Fibroblast of villous mesenchyme (primary cell): ENCODE results near the gene KIAA1217. TPM values are rescaled to one million over a fixed set of nuclear protein-coding genes. Genes with fewer than 3 reads are reported as not detected.
"Not testable (repeated sequence)": the region's sequence is repeated elsewhere in the genome, so short reads cannot be mapped to it uniquely, and the experiment has no call there.

ENCODE experiments used
- DNase-seq: peaks from one replicate; pipeline ENCODE4 v3.0.0-alpha.2; 2010; ENCODE audit warnings: low read depth
- H3K4me3 ChIP-seq: 2 replicates; pipeline ENCODE4 v1.5.1; 2011; ENCODE audit warnings: low read depth, mild to moderate bottlenecking, low read length
- CTCF ChIP-seq: IDR thresholded peaks from 2 replicates; pipeline ENCODE4 v1.5.1; 2012; ENCODE audit warnings: low read depth, mild to moderate bottlenecking, low read length; ENCODE audit not compliant: insufficient read depth
- total RNA-seq: library from RNA; depleted of rRNA; stranded (reverse); fragments of >200 nt; gene quantifications from 2 replicates; pipeline ENCODE4 v1.2.3, GENCODE V29; 2012

Gene KIAA1217
- total RNA-seq, 1 donor = 0.86 TPM

GRCh38 chr10:24469993-24470392 is 261.1 kb downstream of the KIAA1217 start:
- H3K4me3 ChIP-seq = no peak overlapping the region
- no peak for DNase-seq
- no peak for TF ChIP-seq CTCF

- no peak for DNase-seq
- TF ChIP-seq CTCF = no peak
- H3K4me3 ChIP-seq = no peak overlapping the region
Observed at GRCh38 chr10:24475598-24475997, 266.7 kb downstream of the KIAA1217 start.

GRCh38 chr10:24476913-24477701 is 268.2 kb downstream of the KIAA1217 start:
- H3K4me3 ChIP-seq = no peak overlapping the region
- TF ChIP-seq CTCF = no peak
- DNase-seq = no peak

- no peak for TF ChIP-seq CTCF
- no peak for DNase-seq
- H3K4me3 ChIP-seq = no peak overlapping the region
Observed at GRCh38 chr10:24477915-24478314, 269.0 kb downstream of the KIAA1217 start.

GRCh38 chr10:24479806-24480205 is 270.9 kb downstream of the KIAA1217 start:
- H3K4me3 ChIP-seq = no peak overlapping the region
- no peak for DNase-seq
- no peak for TF ChIP-seq CTCF

- DNase-seq = no peak
- no peak overlapping the region for H3K4me3 ChIP-seq
- no peak for TF ChIP-seq CTCF
Observed at GRCh38 chr10:24480447-24480846, 271.5 kb downstream of the KIAA1217 start.

- no peak for TF ChIP-seq CTCF
- no peak overlapping the region for H3K4me3 ChIP-seq
- DNase-seq = no peak
Observed at GRCh38 chr10:24481241-24481640, 272.3 kb downstream of the KIAA1217 start.

- not testable (repeated sequence) for H3K4me3 ChIP-seq, DNase-seq
Observed at GRCh38 chr10:24482713-24483112, 273.8 kb downstream of the KIAA1217 start.
